Chondrocyte (in vitro differentiated cells): ENCODE results near the gene CST7. TPM values are rescaled to one million over a fixed set of nuclear protein-coding genes. Genes with fewer than 3 reads are reported as not detected.
"Not testable (repeated sequence)": the region's sequence is repeated elsewhere in the genome, so short reads cannot be mapped to it uniquely, and the experiment has no call there.

Experiments
- DNase-seq: peaks from one replicate; pipeline ENCODE4 v3.0.0; 2021; ENCODE audit warnings: mixed read lengths, low spot score
- H3K27ac Mint-ChIP-seq: one replicate; pipeline ENCODE4 v1.8.0; 2021; ENCODE audit warnings: mild to moderate bottlenecking, moderate library complexity, mixed read lengths; ENCODE audit not compliant: unreplicated experiment
- H3K27me3 Mint-ChIP-seq: 2 replicates; pipeline ENCODE4 v1.8.0; 2021; ENCODE audit warnings: low read depth, mixed read lengths
- H3K36me3 Mint-ChIP-seq: 2 replicates; pipeline ENCODE4 v1.8.0; 2021; ENCODE audit warnings: low read depth, mixed read lengths
- H3K4me1 Mint-ChIP-seq: 2 replicates; pipeline ENCODE4 v1.8.0; 2021; ENCODE audit warnings: low read depth, mild to moderate bottlenecking, mixed read lengths
- H3K4me3 Mint-ChIP-seq: one replicate; pipeline ENCODE4 v1.8.0; 2021; ENCODE audit warnings: mild to moderate bottlenecking, moderate library complexity, mixed read lengths; ENCODE audit not compliant: unreplicated experiment
- H3K9me3 Mint-ChIP-seq: 2 replicates; pipeline ENCODE4 v1.8.0; 2021; ENCODE audit warnings: low read depth, mixed read lengths
- CTCF ChIP-seq: fragments of 200-600 bp; sonication (generic); IDR thresholded peaks from 2 replicates; pipeline ENCODE4 v1.5.0; 2021; ENCODE audit warnings: antibody characterized with exemption, mild to moderate bottlenecking, moderate library complexity
- total RNA-seq: library from RNA; stranded (reverse); gene quantifications from 3 replicates; pipeline ENCODE4 v1.2.1, GENCODE V29; 2021

CST7 gene
- total RNA-seq, 1 donor from 2014 or later, result not detected

DNA sequence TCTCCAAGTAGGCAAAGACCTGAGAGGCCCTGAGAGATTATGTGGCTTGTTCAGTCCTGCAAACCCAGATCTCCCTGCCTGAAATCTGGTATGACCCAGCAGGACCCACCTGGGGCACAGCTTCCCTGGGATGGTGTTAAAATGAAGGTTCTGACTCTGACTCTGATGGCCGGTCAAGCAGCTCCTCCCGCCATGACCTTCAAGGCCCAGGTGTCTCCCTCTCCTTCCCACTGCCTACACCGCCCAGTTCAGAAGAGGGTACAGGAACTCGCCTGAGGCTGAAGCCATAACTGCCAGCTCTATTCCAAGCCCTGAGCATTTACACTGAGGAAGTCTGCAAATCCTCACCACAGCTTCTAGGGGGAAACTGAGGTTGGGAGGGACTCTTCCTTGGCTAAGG is 5.9 kb upstream of the CST7 start:
- H3K4me3 Mint-ChIP-seq, result no peak overlapping the region
- no peak for TF ChIP-seq CTCF
- H3K4me1 Mint-ChIP-seq, result no peaks in the 10 kb centered on the region
- peaks cover 44% of the 10 kb centered on the region for H3K9me3 Mint-ChIP-seq
- DNase-seq, result no peak
- peaks cover 16% of the 10 kb centered on the region for H3K36me3 Mint-ChIP-seq
- peaks cover 27% of the 10 kb centered on the region for H3K27me3 Mint-ChIP-seq
- H3K27ac Mint-ChIP-seq, result no peak overlapping the region

GRCh38 chr20:24943731-24944130 is 5.3 kb upstream of the CST7 start:
- Mint-ChIP-seq H3K36me3 (peaks cover 16% of the 10 kb centered on the region), H3K27me3 (peaks cover 27% of the 10 kb centered on the region), H3K4me1 (no peaks in the 10 kb centered on the region), H3K4me3 (no peak overlapping the region), H3K27ac (no peak overlapping the region), H3K9me3 (peaks cover 44% of the 10 kb centered on the region)
- no peak for DNase-seq
- no peak for TF ChIP-seq CTCF

- Mint-ChIP-seq H3K36me3 (peaks cover 16% of the 10 kb centered on the region), H3K9me3 (peaks cover 37% of the 10 kb centered on the region), H3K27me3 (peaks cover 27% of the 10 kb centered on the region)
- not testable (repeated sequence) for H3K4me1 Mint-ChIP-seq, DNase-seq, H3K4me3 Mint-ChIP-seq, H3K27ac Mint-ChIP-seq
Observed at GRCh38 chr20:24946376-24946775, 2.7 kb upstream of the CST7 start.

DNA sequence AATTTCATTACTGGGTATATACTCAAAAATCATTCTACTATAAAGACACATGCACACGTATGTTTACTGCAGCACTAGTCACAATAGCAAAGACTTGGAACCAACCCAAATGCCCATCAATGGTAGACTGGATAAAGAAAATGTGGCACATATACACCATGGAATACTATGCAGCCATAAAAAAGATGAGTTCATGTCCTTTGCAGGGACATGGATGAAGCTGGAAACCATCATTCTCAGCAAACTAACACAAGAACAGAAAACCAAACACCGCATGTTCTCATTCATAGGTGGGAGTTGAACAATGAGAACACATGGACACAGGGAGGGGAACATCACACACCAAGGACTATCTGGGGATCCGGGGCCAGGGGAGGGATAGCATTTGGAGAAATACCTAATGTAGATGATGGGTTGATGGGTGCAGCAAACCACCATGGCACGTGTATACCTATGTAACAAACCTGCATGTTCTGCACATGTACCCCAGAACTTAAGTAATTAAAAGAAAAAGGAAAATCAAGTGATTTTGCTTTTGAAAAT is 602 bp upstream of the CST7 start:
- Mint-ChIP-seq H3K27me3 (peaks cover 27% of the 10 kb centered on the region), H3K9me3 (peaks cover 32% of the 10 kb centered on the region), H3K36me3 (peaks cover 14% of the 10 kb centered on the region)
- H3K4me1 Mint-ChIP-seq, DNase-seq, H3K4me3 Mint-ChIP-seq, H3K27ac Mint-ChIP-seq: not testable (repeated sequence)

DNA sequence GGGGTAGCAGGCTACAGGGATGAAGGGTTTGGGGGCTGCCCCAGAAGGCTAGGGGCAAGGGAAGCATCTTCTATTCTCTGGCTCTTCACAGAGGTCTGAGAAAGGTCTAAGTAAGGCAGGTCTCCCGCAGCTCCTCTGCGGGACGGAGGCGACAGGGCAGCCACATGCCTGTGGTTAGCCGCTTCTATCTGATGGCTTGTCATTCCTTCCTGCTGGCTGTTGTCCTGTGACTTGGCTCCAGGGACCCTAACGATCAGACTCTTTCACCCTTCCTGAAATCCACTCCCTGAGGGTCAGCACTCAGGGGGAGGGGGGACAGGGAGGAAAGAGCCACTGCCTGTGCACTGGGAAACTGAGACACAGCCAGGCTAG is 673 bp downstream of the CST7 start:
- Mint-ChIP-seq H3K27me3 (peaks cover 22% of the 10 kb centered on the region), H3K4me3 (no peak overlapping the region), H3K9me3 (peaks cover 29% of the 10 kb centered on the region), H3K4me1 (no peaks in the 10 kb centered on the region), H3K36me3 (peaks cover 14% of the 10 kb centered on the region), H3K27ac (no peak overlapping the region)
- no peak for TF ChIP-seq CTCF
- peak; percentile 55 for DNase-seq

DNA sequence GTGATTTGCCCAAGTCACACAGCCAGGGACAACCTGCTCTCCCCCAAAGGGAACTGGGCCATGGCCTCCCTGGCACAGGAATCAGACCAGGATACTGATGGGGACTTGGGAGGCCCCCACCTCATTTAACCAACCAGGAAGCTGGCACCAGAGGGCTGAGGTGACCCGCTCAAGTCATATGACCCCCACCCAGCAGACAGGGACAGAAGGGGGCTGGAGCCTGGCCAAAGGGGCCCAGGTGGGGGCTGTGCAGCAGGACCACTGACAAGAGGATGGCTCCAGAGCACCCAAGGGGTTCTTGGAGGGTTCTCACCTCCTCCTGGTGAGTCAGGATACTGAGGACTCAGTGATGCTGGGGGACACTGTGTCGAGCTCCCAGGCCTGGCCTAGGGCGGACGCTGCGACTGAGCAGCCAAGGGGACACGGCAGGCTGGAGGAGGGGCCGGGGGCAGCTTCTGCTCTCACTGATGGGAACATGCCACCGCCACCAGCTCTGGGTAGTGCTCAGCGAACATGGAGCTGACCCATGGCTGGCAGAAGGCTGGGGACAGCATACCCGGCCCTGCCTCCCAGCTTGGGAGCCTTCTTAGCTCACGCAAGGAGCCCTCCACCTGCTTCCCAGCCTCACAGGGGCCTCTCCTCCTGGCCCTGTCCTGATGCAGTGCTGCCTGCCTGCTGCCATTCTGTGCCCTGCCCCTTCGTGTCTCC is 1.2 kb downstream of the CST7 start:
- Mint-ChIP-seq H3K4me3 (no peak overlapping the region), H3K9me3 (peaks cover 28% of the 10 kb centered on the region), H3K4me1 (no peaks in the 10 kb centered on the region), H3K27ac (no peak overlapping the region), H3K27me3 (peaks cover 20% of the 10 kb centered on the region), H3K36me3 (peaks cover 12% of the 10 kb centered on the region)
- DNase-seq, result peak; percentile 87
- TF ChIP-seq CTCF, result no peak
